GM21367 (cell line): ENCODE data around the gene SLC6A6.

ENCODE experiments used
- ATAC-seq: cut with Tn5 transposase; IDR thresholded peaks from one replicate; pipeline ENCODE4 v1.9.1; 2021; ENCODE audit not compliant: unreplicated experiment

The SLC6A6 gene

DNA sequence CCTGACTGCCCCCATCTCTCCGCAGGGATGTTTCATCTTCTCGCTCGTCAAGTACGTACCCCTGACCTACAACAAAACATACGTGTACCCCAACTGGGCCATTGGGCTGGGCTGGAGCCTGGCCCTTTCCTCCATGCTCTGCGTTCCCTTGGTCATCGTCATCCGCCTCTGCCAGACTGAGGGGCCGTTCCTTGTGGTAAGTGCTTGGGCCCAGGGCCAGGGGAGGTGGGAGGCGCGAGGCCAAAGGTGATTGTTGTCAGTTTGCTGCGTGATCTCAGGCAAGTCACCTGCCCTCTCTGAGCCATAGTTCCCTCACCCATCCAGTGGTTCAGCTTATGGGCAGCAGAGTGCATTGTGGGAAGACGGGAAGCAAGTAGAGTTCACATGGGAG is 79.2 kb downstream of the SLC6A6 start:
- ATAC-seq = no peak

- no peak for ATAC-seq
These were observed 79.9 kb downstream of the SLC6A6 start for GRCh38 chr3:14482271-14482721.

DNA sequence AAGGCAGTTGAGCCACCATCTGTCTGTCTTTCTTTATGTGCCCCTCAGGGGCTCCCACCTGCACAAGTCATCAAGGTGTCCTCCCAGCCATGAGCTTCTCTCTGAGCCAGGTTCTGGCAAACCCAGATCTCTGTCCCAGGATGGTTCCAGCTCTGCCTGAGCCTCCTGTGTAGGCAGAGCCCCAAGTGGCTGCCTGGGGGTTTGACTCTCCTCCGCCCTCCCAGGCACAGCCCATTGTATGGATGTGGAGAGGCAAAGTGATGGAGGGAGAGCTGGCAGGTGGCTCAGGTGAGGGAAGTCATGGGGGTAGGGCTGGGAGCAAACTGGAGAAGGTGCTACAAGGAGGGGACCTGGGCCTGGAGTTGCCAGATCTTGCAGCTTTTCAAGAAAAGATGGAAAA is 80.9 kb downstream of the SLC6A6 start:
- no peak for ATAC-seq

- ATAC-seq = no peak
These were observed 82.3 kb downstream of the SLC6A6 start for GRCh38 chr3:14484741-14485140.

- no peak for ATAC-seq
These were observed 83.6 kb downstream of the SLC6A6 start for GRCh38 chr3:14485981-14486380.

GRCh38 chr3:14486460-14486859 is 84.1 kb downstream of the SLC6A6 start:
- peak; percentile 65 for ATAC-seq

- no peak for ATAC-seq
These were observed 84.7 kb downstream of the SLC6A6 start for GRCh38 chr3:14487086-14487485.

- ATAC-seq = no peak
These were observed 85.4 kb downstream of the SLC6A6 start for GRCh38 chr3:14487821-14488220.

GRCh38 chr3:14488286-14489041 is 86.1 kb downstream of the SLC6A6 start:
- ATAC-seq = no peak

DNA sequence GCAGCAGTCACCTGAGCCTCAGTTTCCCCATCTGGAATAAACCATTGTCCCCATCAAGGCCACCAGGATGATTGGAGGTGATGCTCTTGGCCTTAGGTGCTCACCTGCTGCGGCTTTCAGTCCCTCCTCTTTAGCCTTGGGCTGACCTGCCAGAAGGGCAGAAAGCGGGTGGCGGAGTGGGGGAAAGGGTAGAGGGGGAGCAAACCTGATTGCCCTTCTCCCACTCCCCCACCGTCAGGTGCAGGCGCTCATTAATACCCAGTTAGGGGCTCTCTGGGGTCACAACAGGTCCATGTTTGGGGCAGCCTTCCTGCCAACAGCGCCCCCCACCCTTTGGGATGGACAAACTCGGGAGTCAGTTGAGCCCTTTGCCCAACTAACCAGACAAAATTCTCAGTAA is 87.2 kb downstream of the SLC6A6 start:
- ATAC-seq = no peak

DNA sequence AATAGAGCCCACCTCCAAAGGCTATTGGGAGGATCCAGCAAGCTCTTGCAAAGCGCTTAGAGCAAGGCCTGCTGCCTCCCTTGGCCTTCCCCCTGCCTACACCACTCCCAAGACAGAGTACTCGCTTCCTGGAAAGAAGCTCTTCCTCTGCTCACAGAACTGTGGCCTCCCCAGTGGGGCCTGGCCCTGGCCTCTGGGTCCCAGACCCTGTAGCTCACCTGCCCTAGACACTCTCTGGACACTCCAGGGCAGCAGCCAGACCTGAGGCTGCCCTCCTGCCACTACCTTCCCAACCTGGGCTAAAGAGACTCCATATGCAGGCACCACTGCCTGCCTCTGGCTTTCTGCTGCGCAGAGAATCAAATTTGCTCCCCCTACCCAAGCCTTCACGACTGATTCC is 87.8 kb downstream of the SLC6A6 start:
- no peak for ATAC-seq

GRCh38 chr3:14490831-14491230 is 88.4 kb downstream of the SLC6A6 start:
- ATAC-seq = no peak

DNA sequence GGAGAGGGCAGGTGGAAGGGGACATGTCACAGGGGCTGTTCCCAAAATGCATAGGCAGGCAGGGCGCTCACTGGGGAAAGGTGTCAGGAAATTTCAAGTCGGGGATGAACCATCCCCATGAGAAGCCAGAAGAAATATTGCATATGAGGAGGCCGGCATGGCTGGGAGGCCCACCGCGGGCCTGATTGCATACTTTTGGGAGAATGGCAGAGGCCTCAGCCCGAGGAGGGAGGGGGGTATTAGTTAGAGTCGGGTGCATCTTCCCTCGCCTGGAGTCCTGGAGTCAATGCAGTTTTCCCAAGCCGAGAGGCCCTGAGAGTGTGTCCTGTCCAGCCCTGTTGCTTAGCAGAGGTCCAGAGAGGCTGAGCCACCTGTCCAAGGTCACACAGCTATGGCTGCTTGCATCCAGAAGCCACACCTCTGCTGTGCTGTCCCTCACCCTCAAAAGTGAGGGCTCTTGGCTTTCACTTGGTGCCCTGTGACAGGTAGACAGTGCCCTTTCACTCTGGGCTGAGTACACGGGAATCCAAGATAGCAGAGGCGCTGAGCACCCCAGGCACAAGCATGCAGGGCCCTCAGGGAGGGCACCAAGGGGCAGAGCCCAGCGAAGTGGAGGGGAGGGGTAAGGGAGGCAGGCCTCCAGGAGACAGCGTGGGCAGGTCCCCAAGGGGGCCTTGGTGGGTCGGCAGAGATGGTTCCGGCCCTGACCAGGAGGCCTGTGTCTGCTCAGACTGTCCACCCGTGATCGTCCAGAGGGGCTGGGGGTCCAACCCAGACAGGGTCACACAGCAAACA is 89.2 kb downstream of the SLC6A6 start:
- ATAC-seq = no peak

GRCh38 chr3:14492948-14493881 is 90.8 kb downstream of the SLC6A6 start:
- no peak for ATAC-seq

GRCh38 chr3:14494279-14494972 is 92.0 kb downstream of the SLC6A6 start:
- no peak for ATAC-seq

- no peak for ATAC-seq
These were observed 92.5 kb downstream of the SLC6A6 start for GRCh38 chr3:14494973-14495300.

DNA sequence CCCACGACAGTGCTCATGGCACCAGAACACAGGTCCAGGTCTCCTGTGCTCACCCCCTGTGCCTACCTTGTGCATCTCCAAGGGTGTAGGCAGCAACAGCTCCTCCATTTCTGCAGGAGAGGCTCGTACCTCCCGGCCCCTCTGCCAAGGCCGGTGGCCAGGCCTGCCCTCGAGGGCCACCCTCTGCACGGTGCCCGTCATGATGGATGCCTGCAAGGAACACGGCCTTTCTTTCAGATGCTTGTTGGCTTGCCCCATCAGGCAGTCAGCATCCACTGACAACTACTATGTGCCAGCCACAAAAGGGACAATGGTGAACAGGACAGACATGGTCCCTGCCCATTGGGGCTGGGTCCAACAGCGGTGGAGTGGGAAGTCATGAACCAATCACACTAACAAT is 93.9 kb downstream of the SLC6A6 start:
- no peak for ATAC-seq

GRCh38 chr3:14497321-14497720 is 94.9 kb downstream of the SLC6A6 start:
- no peak for ATAC-seq

DNA sequence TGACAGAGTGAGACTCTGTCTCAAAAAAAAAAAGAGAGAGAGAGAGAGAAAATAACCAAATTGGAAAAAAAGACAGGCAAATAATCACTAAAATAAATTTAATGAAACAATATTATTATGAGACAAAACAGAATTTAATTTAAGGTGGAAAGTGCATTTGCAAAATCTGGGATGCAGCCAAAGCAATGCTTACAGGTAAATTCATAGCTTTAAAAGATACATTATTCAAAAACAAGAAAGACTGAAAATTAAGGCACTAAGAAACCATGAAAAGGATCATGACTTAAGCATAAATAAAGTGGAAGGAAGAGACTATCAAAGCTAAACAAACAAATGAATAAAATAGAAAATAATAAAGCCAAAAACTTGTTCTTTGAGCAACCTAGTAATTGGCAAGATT is 100.1 kb downstream of the SLC6A6 start:
- ATAC-seq = no peak

GRCh38 chr3:14503033-14503705 is 100.8 kb downstream of the SLC6A6 start:
- ATAC-seq = no peak
